Measurements from ENCODE around the gene GRPEL1. TPM values are rescaled to one million over a fixed set of nuclear protein-coding genes. Genes with fewer than 3 reads are reported as not detected.

Gene GRPEL1
- total and polyA plus RNA-seq, 9 of the 15 experiments (the other 6 are each of a cell fraction or from before 2014, with no cell fraction given), result 43.4 to 192 (median 86.6) TPM

- BruUV-seq (replicated peaks), result no TSS peak
- Histone ChIP-seq H3K79me2 (ENCODE audit: control insufficient read depth, insufficient read depth, low read length) (no peaks in the 10 kb centered on the region), H3K27me3 (ENCODE audit: control insufficient read depth in 2 of 2, insufficient read depth in 2 of 2, low read length in 2 of 2) (peaks cover 4 to 8% of the 10 kb centered on the region in 2 experiments; a peak in 3 of 5 replicates), H3K9ac (ENCODE audit: insufficient read depth in 1 of 2, low read depth in 2 of 2, low read length in 2 of 2) (no peak overlapping the region), H3K9me3 (replicated peaks; ENCODE audit: control insufficient read depth, insufficient read depth, low read depth, low read length) (peaks cover 3% of the 10 kb centered on the region; the same call in 1 of the 2 replicates), H3K27ac (ENCODE audit: extremely low read depth, low read depth, low read length) (no peak overlapping the region), H3K9me1 (ENCODE audit: control insufficient read depth, insufficient read depth, low read length) (no peaks in the 10 kb centered on the region), H2AFZ (ENCODE audit: low read depth, low read length) (no peak overlapping the region), H3K4me3 (no peak overlapping the region), H4K20me1 (replicated peaks; ENCODE audit: control insufficient read depth, insufficient read depth, low read length) (no peaks in the 10 kb centered on the region), H3K36me3 (ENCODE audit: control insufficient read depth, insufficient read depth, low read length) (no peaks in the 10 kb centered on the region), H3K4me2 (ENCODE audit: insufficient read depth, low read length) (no peak overlapping the region), H3K4me1 (replicated peaks in 1 of 2; ENCODE audit: control insufficient read depth in 2 of 2, insufficient read depth in 2 of 2, low read length in 2 of 2) (peaks cover 6 to 10% of the 10 kb centered on the region in 2 experiments; a peak in 4 of 5 replicates)
- TF ChIP-seq NCOA6 (IDR thresholded peaks at IDR 0.05), result no peak
- 20% methylated on average over 3 of the region's 3 CpGs for WGBS (ENCODE audit: insufficient coverage, low coverage, missing lambda C conversion rate)
- ChIA-PET POLR2A (no interaction called here), CTCF (ENCODE audit: low intra/inter-chr PET ratio) (no interaction called here)
- ATAC-seq, result no peak
- intact Hi-C loops (cut with micrococcal nuclease), result no loop called here
- in situ Hi-C loops (cut with MboI), result no loop called here
- no peak for DNase-seq (ENCODE audit: extremely low read depth in 1 of 4, low spot score in 3 of 4)
- FAIRE-seq, result no peak
Measured at GRCh38 chr4:7087036-7087435, 19.2 kb upstream of the GRPEL1 start.

GRCh38 chr4:7086384-7086783 is 18.5 kb upstream of the GRPEL1 start:
- BruUV-seq (replicated peaks), result no TSS peak
- H3K9me3 ChIP-seq (replicated peaks; ENCODE audit: control insufficient read depth, insufficient read depth, low read depth, low read length), result peaks cover 3% of the 10 kb centered on the region; the same call in 1 of the 2 replicates
- H3K9me1 ChIP-seq (ENCODE audit: control insufficient read depth, insufficient read depth, low read length), result no peaks in the 10 kb centered on the region
- H4K20me1 ChIP-seq (replicated peaks; ENCODE audit: control insufficient read depth, insufficient read depth, low read length), result no peaks in the 10 kb centered on the region
- in situ Hi-C loops (cut with MboI), result no loop called here
- H3K4me2 ChIP-seq (ENCODE audit: insufficient read depth, low read length), result no peak overlapping the region
- no peaks in the 10 kb centered on the region for H3K79me2 ChIP-seq (ENCODE audit: control insufficient read depth, insufficient read depth, low read length)
- peaks cover 3 to 6% of the 10 kb centered on the region in 2 experiments; a peak in 3 of 5 replicates for H3K27me3 ChIP-seq (ENCODE audit: control insufficient read depth in 2 of 2, insufficient read depth in 2 of 2, low read length in 2 of 2)
- DNase-seq (ENCODE audit: extremely low read depth in 1 of 4, low spot score in 3 of 4) (no peak), ATAC-seq (no peak), FAIRE-seq (no peak)
- ChIA-PET CTCF (ENCODE audit: low intra/inter-chr PET ratio) (interaction anchor here (0.6 kb wide), 1 partner anchor 11 kb away, joined by 4 read pairs; no protein-coding TSS in a partner anchor), POLR2A (no interaction called here)
- H3K4me3 ChIP-seq, result no peak overlapping the region
- H2AFZ ChIP-seq (ENCODE audit: low read depth, low read length), result no peak overlapping the region
- H3K9ac ChIP-seq (ENCODE audit: insufficient read depth in 1 of 2, low read depth in 2 of 2, low read length in 2 of 2), result no peak overlapping the region
- H3K27ac ChIP-seq (ENCODE audit: extremely low read depth, low read depth, low read length), result no peak overlapping the region
- H3K36me3 ChIP-seq (ENCODE audit: control insufficient read depth, insufficient read depth, low read length), result no peaks in the 10 kb centered on the region
- intact Hi-C loops (cut with micrococcal nuclease), result no loop called here
- WGBS (ENCODE audit: insufficient coverage, low coverage, missing lambda C conversion rate), result 0% methylated on average over 1 of the region's 1 CpG
- peaks cover 11 to 15% of the 10 kb centered on the region in 2 experiments; a peak in 4 of 5 replicates for H3K4me1 ChIP-seq (replicated peaks in 1 of 2; ENCODE audit: control insufficient read depth in 2 of 2, insufficient read depth in 2 of 2, low read length in 2 of 2)
- peak; percentile 45; the same call in 1 of the 2 replicates for TF ChIP-seq CEBPZ (IDR thresholded peaks at IDR 0.05; ENCODE audit: borderline replicate concordance, low read depth, low read length)
- peak; percentile 65; the same call in 1 of the 2 replicates for TF ChIP-seq TRIM28 (IDR thresholded peaks at IDR 0.05)
- TF ChIP-seq USF2 (CRISPR knock-in tag; IDR thresholded peaks at IDR 0.05), result no peak
- TF ChIP-seq ZNF584 (CRISPR knock-in tag; IDR thresholded peaks at IDR 0.05; ENCODE audit: low read depth), result no peak
- no peak for TF ChIP-seq CBX1 (IDR thresholded peaks at IDR 0.05; ENCODE audit: low read depth)
- TF ChIP-seq CBX3 (IDR thresholded peaks at IDR 0.05; ENCODE audit: borderline replicate concordance in 1 of 2, low read length in 2 of 2), result peak in 1 of 2 experiments; percentile 91; a peak in 2 of 3 replicates
- 0 out of 4 replicates have a peak, but pooled peaks of 1 of the 2 experiments have one; percentile 13 for TF ChIP-seq TRIM24 (IDR thresholded peaks at IDR 0.05)
- no peak for TF ChIP-seq MITF (IDR thresholded peaks at IDR 0.05)

Data from K562 (cell line).